22Rv1 (cell line): ENCODE data around the gene PIAS4.

Experiments
- ZFX ChIP-seq: fragments of 450-650 bp; IDR thresholded peaks from 2 replicates; pipeline ENCODE4 v1.6.1; 2017; ENCODE audit warnings: antibody characterized with exemption, borderline replicate concordance
- TF ChIP-seq, protein P1 (sequence below): fragments of 450-650 bp; IDR thresholded peaks from 2 replicates; pipeline ENCODE4 v1.5.1; 2017; ENCODE audit warnings: mild to moderate bottlenecking

DNA sequence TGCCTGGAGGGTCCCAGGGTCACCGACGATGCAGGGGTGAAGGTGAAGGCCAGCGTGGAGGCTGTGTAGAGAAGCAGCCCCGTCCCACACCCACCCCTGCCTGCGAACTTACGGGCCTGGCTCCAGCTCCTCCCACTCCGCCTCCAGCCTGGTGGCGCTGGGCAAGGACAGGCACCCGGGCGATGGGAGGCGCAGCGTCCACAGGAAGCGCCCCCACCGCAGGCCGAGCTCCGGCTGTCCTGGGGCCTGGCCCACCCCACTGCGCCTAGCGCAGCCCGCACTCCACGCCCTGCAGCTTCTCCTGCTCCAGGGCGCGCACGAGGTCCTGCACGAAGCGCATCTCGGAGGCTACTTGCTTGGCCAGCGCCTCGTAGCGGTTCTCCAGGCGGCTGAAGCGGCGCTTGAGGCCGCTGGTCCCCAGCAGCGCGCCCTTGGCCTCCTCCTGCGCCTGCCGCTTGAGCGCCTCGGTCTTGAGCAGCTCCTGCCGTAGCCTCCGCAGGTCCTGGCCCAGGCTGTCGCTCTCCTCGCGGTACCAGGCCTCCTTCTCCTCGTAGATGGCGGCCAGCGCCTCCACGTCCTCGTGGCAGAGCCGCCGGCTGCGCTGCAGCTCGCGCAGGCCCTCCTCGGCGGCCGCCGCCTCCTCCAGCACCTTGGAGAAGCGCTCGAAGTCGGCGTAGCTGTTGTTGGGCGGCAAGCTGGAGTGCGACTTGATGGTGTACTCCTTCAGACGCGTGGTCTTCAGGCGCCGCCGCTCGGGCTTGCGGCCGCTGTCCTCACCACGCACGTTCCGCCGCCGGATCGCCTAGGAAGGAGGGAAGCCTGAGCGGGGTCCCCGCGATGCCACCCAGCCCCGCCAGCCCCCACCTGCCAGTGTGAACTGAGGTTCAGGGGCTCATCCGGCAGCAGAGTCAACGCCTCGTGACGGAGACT lies 48.4 kb upstream of the PIAS4 start:
- TF ChIP-seq, protein P1, sequence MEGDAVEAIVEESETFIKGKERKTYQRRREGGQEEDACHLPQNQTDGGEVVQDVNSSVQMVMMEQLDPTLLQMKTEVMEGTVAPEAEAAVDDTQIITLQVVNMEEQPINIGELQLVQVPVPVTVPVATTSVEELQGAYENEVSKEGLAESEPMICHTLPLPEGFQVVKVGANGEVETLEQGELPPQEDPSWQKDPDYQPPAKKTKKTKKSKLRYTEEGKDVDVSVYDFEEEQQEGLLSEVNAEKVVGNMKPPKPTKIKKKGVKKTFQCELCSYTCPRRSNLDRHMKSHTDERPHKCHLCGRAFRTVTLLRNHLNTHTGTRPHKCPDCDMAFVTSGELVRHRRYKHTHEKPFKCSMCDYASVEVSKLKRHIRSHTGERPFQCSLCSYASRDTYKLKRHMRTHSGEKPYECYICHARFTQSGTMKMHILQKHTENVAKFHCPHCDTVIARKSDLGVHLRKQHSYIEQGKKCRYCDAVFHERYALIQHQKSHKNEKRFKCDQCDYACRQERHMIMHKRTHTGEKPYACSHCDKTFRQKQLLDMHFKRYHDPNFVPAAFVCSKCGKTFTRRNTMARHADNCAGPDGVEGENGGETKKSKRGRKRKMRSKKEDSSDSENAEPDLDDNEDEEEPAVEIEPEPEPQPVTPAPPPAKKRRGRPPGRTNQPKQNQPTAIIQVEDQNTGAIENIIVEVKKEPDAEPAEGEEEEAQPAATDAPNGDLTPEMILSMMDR: no peak
- TF ChIP-seq ZFX: no peak
